ENCODE results near the gene KAZN. TPM values are rescaled to one million over a fixed set of nuclear protein-coding genes. Genes with fewer than 3 reads are reported as not detected.

Gene KAZN
- total RNA-seq, 1 experiment from 2014 or later, result 0.38 TPM

DNA sequence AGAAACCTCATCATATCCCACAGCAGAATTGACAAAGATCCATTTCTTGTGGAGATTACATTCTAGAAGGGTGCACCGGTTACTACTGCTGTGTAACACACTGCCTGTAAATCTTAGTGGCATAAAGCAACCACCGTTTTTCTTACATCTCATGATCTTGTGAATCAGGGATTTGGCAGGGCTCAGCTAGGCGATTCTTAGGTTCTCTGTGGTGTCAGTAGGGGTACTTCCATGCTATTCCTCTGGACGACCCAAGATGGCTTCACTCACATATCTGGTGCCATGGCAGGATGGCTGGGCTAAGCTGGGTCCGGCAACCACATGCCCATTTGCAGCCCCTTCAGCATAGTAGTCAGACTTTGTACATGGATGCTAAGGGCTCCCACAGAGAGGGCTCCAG, 375.3 kb downstream of the KAZN start:
- no peak for DNase-seq (ENCODE audit: low spot score)

DNA sequence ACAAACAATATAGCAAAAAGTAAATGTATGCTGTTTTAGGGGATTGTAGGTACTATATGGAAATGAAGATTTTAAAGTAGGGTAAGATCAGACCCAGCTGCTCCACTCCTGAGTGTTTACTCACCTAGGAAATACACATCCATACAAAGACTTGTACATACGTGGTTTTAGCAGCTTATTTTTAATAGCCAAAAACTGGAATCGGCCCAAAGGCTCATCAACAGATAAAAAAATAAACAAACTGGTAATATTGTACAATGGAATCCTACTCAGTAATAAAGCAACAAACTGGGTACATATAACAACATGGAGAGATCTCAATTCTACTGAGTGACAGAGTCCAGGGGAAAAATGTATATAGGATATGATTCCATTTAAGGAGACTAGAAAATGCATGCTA, 375.9 kb downstream of the KAZN start:
- DNase-seq (ENCODE audit: low spot score), result no peak

DNA sequence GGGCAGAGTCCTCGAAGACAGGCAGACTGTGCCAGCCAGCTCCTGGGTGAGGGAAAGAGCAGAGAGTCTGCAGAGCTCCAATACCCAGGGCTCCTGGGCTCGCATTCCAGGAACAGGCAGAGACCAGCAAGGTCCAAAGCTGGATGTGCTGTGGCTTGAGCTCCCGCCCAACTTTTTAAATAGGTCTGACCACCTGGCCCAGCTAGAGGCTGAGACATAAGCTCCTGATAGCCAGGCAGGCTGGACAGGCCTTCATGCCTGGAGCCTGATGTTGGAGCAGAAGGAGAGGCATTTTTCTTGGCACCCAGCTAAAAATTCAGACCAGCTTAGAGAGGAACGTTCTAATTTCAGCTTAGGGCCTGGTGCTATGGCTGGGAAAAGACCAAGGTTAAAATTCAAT, 376.6 kb downstream of the KAZN start:
- no peak for DNase-seq (ENCODE audit: low spot score)

DNA sequence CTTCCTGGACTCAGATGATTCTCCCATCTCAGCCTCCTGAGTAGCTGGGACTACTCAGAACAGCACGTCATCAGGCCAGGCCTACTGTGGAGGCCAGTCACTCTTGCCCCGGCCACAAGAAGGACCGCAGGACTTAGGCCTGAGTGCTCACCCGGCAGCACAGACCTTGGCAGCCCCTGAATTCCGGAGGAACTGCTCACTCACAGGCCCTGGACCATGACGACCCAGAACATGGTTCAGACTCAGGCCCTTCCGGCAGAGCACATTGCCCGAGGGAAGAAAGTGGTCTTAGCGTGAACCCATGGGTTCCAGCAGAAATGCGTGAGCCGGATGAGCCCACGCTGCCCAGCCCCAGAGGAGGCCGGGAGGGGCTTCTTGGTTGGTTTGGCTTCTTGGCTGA, 377.8 kb downstream of the KAZN start:
- no peak for DNase-seq (ENCODE audit: low spot score)

DNA sequence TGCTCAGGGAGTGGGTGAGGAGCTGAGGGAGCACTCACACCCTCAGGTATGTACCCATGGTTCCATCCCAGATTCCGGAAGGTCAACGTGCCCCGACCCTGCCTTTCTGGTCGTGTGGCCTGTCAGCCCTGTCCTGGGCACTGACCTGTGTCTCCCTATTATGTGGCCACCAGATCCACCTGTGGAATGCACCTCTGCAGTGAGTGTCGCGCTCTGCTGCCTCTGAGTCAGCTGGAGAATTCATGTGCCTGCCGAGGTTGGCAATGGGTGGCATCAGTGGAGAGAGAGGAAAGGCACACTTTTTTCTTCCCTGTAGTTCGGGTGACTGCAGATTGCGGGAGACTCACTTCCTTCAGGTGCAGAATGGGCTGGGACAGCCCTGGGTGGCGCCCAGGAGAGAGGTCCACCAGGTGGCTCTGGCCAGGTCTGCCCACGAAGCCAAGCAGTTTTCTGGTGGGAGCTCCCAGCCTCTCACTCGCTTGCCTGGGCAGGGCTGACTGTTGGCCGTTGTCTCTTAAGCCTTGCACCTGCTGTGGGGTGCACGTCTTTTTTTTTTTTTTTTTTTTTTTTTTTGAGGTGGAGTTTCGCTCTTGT, 378.9 kb downstream of the KAZN start:
- no peak for DNase-seq (ENCODE audit: low spot score)

DNA sequence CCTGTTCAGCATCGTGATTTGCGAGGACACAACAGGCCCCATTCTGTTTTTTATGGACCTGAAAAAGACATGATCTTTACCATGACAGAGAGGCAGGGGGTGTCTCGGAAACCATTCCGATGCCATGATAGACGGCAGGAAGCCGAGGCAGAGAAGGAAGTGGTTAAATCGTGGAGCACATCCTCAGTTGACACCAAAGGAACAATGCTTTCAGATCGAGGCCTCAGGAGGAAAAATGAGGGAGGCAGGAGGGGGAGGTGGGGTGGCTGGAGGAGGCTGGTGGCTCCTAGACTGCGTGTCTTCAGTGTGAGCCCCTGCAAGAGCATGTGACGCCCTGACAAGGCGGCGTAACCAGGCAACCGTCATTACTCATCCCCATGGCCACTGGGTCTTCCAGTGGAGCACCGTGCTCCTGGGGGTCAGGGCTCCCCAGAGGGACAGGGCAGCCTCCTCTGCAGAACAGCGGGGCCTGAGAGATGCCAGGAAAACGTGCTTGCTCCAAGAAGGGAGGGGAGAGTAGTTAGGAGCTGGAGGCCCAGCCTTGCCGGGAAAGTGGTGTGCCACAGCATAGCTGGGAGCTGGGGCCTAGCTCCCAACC, 382.2 kb downstream of the KAZN start:
- DNase-seq (ENCODE audit: low spot score), result no peak

DNA sequence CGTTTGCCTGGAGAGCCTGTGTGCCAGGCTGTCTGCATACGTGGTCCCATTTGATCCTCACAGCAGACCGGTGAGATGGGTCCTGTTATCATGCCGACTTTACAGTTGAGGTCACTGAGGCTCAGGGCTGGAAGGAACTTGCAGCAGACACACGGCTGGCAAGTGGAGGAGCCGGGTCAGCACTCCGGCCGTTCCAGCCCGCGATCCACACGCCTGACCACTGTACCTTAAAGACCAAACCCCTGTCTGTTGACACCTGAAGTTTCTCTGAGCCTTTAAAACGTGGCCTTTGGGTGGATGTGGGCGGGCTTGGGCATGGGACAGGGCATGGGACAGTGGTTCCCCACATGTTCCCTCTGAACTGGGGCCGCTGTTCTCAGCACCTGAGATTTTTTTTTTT, 383.5 kb downstream of the KAZN start:
- no peak for DNase-seq (ENCODE audit: low spot score)

DNA sequence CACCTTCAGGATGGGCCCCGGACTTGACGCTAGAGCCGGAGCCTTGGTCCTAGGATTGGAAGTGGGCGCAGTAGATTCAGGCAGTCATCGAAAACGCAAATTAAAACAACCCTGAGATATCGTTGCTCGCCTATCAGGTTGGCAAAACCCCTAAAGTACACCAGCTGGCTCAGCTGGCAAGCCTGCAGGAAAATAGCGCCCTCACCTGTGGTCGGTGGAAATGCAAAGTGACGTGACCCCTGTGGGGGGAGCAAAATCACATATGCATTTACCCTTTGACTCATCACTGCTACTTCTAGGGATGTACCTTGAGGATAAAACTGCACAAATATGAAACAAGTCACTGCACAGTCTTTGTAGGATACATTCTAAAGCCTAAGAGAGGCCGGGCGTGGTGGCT, 384.8 kb downstream of the KAZN start:
- no peak for DNase-seq (ENCODE audit: low spot score)

DNA sequence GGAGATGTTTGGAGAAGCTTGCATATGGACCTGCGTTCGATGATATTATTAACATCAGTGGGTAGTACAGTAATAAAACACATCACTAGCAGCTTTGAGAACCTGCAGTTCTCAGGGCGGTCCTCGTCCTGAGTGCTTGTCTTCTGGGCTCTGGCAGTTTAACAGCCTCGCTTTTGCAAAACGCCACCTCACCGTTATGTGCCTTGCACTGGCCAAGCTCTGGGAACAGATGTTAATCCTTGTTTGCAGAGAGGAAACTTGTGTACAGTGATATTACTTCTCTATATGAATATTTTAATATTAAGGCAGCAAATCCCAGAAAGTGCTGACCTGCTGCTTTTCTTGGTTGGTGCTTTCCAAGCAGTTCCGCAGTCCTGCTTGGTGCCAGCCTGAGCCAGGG, 387.7 kb downstream of the KAZN start:
- no peak for DNase-seq (ENCODE audit: low spot score)

DNA sequence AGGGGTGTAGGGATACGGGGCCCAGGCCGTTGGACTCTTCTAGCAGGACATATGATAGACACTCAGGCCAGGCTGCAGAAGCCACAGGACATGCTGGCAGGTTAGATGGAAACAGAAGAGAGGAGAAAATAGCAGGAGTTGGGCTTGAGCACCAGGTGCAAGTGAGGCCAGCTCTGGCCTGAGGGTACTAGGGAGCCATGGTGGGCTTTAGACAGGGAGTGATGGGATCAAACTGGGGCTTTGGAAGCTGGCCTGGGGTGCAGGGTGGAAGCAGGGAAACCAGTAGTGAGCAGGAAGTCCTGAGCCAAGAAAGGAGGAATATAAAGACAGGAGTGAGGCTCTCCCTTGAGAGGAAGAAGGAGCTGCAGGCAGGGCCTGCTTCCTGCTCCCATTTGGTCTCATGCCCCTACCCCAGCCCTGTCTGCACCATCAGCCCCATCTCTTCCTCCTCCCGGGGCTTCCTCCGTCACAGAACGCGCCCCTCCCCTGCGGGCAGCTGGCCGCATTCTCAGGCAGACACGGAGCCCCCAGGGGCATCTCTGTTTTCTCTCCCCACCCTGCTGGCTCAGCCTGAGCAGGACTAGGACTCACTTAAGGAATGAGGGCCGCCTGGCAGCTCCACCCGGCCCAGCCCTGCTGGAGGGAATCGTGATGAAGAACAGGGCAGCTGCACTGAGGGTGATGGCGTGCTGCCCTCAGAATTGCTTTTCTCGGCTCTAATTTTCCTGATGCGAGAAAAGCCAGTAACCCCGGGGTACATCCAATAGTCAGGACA, 389.5 kb downstream of the KAZN start:
- DNase-seq (ENCODE audit: low spot score), result no peak

DNA sequence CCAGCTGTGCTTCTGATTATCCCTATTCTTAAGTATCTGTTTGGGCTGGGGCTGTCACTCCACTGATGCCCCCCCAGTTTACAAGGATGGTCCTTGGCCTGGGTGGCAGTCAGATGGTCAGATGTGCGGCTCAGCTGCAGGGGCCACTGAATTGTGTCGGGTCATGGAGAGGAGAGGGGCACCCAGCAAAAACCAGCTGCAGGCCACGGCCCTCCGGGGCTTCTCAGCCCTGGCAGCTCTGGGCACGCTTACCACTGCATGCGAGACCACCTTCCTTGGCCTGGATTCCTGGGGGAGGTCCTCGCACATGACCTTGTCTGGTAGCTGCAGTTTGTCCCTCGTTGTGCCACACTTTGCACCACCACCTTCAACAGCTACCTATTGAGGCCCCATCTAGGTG, 390.2 kb downstream of the KAZN start:
- no peak for DNase-seq (ENCODE audit: low spot score)

DNA sequence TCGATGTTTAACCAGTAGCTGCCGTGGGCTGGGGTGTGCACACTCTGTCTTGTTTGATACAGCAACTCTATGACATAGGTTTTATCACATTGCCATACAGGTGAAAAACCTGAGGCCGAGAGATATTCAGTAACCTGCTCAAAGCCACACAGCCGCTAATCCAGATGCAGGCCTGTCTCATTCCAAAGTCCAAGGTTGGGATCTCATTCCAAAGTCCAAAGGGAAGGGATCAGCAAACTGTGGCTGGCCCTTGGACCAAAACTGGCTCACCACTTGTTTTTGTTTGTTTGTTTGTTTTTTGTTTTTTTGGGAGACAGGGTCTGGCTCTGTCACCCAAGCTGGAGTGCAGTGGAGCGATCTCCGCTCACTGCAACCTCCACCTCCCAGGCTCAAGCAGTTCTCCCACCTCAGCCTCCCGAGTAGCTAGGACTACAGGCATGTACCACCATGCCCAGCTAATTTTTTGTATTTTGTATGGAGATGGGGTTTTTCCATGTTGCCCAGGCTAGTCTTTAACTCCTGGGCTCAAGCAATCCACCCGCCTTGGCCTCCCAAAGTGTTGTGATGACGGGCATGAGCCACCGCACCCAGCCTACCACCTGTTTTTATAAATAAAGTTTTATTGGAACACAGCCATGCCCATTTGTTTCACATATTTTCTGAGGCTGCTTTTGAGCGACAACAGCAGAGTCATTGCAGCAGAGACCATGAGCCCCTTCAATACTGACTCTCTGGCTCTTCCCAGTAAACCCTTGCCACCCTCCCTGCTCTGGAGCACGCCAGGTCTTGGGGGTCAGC, 391.6 kb downstream of the KAZN start:
- DNase-seq (ENCODE audit: low spot score), result no peak

DNA sequence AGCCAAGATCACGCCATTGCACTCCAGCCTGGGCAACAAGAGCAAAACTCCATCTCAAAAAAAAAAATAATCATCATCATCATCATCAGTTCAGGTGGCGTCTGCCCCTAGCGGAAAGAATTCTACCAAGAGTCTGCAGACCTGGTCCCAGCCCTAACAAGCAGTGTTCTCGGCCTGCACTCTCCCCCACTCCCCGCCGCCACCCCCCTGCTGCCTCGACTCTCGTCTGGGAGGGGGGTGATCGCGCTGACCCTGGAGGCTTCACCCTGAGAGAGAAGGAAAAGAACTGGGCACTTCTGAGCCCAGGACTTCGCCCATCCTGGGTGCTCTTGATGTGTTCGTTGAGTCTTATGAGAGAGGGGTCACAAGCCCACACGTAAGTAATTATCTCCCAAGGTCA, 394.9 kb downstream of the KAZN start:
- DNase-seq (ENCODE audit: low spot score), result no peak

DNA sequence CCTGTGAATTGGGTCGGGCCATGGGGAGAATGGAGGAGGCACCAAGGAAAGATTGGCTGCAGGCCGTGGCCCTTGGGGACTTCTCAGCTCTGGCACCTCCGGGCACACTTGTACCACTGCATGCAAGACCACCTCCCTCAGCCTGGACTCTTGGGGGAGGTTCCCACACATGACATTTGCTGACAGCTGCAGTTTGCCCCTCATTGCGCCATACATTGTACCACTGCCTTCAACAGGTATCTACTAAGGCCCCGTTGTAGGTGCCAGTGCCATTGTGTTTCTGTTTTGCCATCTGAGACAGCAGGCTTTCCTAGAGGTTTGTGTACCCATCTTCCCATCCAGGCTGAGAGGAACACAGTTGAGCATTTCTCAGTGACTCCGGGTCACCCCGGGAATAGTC, 395.7 kb downstream of the KAZN start:
- no peak for DNase-seq (ENCODE audit: low spot score)

DNA sequence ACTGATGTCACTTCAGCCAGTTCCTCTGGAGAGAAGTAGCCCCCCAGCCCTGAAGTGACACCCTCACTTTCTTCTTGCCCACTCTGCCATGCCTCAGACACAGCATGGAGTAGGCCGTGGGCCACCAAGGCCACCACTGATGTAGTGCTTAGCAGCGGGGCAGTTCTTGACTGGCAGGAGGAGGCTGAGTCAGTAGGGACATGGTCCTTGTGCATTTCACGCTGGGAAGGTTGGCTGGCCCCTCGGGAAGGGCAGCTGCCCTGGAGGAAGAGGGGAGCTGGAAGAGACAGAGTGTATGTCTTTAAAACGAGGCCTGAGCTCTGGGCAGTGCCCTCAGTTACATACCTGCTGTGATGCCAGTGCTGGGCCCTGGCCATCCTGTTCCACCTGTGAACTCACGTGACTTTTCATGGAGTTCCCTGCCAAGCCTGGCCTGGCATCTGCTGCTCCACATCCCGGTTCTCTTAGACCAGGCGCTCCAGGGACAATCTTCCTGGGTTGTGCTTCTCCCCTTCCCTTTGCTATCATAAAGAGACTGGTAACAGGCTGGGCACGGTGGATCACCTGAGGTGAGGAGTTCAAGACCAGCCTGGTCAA, 396.5 kb downstream of the KAZN start:
- DNase-seq (ENCODE audit: low spot score), result no peak

DNA sequence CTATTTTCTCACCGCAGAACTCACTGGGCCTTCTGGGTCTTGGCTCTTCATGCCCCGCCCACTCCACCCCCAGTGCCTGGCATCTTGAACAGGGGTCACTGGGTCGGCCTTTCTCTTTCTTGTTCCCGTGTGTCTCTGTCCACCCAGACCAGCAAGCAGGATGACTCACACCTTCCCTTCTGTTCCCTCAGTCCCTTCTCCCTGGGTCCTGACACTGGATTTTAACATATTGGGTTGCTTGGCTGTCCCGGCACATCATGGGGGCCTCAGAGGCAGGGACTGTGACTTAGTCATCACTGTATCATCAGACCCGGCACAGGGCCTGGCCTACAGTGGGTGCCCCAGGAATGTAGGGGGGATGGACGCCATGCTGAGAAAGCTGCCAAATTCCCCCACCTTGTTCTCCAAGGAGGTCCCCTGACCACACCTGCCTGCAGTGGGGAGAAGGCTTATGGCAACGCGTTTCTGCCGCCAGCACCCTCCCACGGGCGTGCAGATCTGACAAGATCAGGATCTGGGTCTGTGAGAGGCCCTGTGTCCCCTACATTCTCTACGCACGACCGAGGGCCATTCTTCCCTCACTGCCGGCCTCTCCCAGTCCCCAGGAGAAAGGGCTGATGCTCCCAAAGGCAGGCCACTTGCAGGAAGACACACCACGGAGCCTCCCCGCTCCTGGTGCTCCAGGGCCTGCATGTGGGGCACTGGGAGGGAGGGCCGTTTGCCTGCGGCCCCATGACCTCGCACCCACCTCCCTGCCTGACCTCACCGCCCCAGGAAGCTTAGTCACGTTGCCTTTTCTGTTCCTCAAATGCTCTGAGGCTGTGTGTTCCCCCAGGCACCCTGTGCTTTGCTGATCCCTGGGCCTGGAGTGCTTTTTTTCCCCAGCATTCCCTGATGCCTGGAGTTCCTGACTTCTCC, 397.9 kb downstream of the KAZN start:
- no peak for DNase-seq (ENCODE audit: low spot score)

DNA sequence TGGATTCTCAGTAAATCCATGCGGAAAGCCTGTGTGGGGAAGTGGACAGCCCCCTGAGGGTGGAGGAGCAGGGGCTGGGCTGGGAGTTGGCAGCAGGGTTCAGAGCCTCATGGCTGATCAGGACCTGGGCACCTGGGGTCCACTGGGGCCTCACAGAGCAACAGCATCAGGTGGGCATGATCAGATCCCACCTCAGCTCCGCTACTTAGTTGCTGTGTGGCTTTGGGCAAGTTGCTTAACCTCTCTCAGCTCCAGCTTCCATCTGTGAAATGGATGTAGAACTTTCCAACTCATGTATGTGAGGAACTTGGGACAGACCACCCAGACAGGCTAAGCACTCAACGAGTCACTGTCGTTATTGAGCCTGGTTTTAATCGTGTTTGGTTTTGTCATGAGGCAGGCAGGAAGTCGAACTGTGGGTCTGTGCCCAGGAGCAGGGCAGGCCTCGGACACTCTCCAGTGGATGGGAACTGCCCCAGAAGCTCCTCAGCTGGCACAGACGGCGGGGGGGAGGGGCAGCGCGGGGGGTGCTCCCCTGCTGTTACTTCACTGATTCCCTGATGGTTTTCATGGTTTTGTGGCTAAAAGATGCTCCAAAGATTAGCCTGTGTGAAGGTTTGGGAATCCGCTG, 399.3 kb downstream of the KAZN start:
- no peak for DNase-seq (ENCODE audit: low spot score)

DNA sequence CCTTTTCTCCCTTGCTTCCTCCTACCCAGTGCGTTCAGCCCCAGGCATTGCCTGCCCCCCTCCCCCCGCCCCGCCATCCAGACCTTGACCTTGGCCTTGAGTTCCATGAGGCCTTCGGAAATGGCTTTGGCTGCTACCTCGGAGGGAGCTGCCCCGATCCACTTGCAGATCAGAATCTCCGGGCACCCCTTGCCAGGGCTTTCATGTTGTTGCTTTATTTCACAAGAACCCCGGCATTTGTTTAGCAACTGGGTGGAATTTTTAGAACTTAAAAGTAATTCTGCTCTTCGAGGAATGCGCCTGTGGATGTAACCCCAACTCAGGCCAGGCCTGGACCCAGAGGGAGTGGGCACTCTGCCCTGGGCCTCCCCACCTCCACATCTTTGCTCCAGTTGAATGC, 401.0 kb downstream of the KAZN start:
- DNase-seq (ENCODE audit: low spot score), result no peak

DNA sequence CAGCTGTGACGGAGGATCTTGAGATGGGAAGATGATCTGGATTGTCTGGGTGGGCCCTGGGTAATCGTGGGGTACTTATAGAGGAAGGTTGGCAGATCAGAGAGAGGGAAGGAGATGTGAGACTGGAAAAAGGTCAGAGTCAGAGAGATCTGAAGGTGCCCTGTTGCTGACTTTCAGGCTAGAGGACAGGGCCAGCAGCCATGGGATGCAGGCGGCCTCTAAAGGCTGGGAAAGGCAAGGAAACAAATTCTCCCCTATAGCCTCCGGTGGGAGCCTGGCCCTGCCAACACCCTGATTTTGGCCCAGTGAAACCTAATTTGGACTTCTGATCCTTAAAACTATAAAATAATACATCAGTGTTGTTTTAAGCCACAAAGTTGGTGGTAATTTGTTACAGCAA, 401.5 kb downstream of the KAZN start:
- DNase-seq (ENCODE audit: low spot score), result no peak

DNA sequence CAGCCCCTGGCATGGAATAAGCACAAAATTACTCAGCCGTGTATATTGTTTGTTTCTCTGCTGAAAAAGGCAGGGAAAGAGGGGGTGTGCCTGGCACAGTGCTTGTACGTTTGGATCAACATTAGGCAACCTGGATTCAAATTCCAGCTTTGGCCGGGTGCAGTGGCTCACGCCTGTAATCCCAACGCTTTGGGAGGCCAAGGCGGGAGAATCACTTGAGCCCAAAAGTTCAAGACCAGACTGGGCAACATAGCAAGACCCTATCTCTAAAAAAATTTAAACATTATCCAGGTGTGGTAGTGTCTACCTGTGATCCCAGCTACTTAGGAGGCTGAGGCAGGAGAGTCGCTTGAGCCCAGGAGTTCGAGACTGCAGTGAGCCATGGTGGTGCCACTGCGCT, 402.2 kb downstream of the KAZN start:
- no peak for DNase-seq (ENCODE audit: low spot score)
